HepG2 (cell line): Measurements from ENCODE around the gene CHMP4B. TPM values are rescaled to one million over a fixed set of nuclear protein-coding genes. Genes with fewer than 3 reads are reported as not detected.

Experiments used
- ELF1 ChIP-seq: sonication (generic); formaldehyde crosslinking; IDR thresholded peaks from 2 replicates; pipeline ENCODE4 v1.4.0; 2020; ENCODE audit warnings: missing genetic modification reagents
- RFXAP ChIP-seq: sonication (generic); formaldehyde crosslinking; IDR thresholded peaks from 2 replicates; pipeline ENCODE4 v1.4.0; 2020; ENCODE audit warnings: missing genetic modification reagents, borderline replicate concordance
- ZNF446 ChIP-seq: sonication (generic); formaldehyde crosslinking; IDR thresholded peaks from 2 replicates; pipeline ENCODE4 v1.5.0; 2020; ENCODE audit warnings: mild to moderate bottlenecking, missing genetic modification reagents
- ZNF569 ChIP-seq: sonication (generic); formaldehyde crosslinking; IDR thresholded peaks from 2 replicates; pipeline ENCODE4 v1.5.0; 2020; ENCODE audit warnings: mild to moderate bottlenecking, missing genetic modification reagents, moderate library complexity, borderline replicate concordance
- polyA plus RNA-seq, 8 experiments: library from polyadenylated mRNA; depleted of rRNA in 3 of 8; stranded (reverse) in 7 of 8; unstranded in 1 of 8; fragments of >200 nt; fragmentation: Illumina TruSeq in 4 of 8; extraction: Trizol in 4 of 8; gene quantifications; 2 replicates each; pipeline versions ENCODE4 v1.2.1 to v1.2.3, GENCODE V29; 2011 to 2016; ENCODE audit warnings: low read depth in 4 of 8, missing spikeins in 1 of 8, mixed read lengths in 1 of 8; ENCODE audit not compliant: insufficient read depth in 1 of 8
- total RNA-seq, 5 experiments: library from RNA; depleted of rRNA; stranded (reverse); fragments of >200 nt; fragmentation: Illumina TruSeq; extraction: Trizol; gene quantifications; 2 replicates each; pipeline ENCODE4 v1.2.3, GENCODE V29; 2016; ENCODE audit warnings: low read depth in 1 of 5
- TF ChIP-seq, protein P1 (sequence below): sonication (generic); formaldehyde crosslinking; IDR thresholded peaks from 2 replicates; pipeline ENCODE4 v1.9.0; 2021; ENCODE audit warnings: mild to moderate bottlenecking, missing genetic modification reagents
- TF ChIP-seq, protein P2 (sequence below): sonication (generic); formaldehyde crosslinking; IDR thresholded peaks from 2 replicates; pipeline ENCODE4 v1.4.0; 2020; ENCODE audit warnings: missing genetic modification reagents
- TF ChIP-seq, protein P3 (sequence below): sonication (generic); formaldehyde crosslinking; IDR thresholded peaks from 2 replicates; pipeline ENCODE4 v1.8.1; 2023; ENCODE audit warnings: mild to moderate bottlenecking, missing genetic modification reagents

Gene CHMP4B
- total and polyA plus RNA-seq, 2 of the 13 experiments (the other 11 are each of a cell fraction or from before 2014, with no cell fraction given) = 40.1 to 45.6 TPM

DNA sequence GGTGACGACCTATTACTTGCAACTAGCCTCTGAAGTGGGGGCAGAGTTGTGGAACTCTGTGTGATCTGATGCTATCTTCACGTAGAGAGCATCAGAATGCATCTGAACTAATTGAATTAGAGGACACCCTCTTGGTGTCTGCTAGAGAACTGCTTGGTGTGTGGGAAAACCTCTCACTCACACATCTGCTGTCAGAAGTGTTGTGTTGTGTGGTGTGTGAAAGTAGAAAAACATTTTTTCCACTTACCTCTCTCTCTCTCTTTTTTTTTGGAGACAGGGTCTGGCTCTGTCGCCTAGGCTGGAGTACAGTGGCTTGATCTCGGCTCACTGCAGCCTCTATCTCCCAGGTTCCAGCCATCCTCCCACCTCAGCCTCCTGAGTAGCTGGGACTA lies 90.0 kb downstream of the CHMP4B start (continued):
- TF ChIP-seq, protein P1, sequence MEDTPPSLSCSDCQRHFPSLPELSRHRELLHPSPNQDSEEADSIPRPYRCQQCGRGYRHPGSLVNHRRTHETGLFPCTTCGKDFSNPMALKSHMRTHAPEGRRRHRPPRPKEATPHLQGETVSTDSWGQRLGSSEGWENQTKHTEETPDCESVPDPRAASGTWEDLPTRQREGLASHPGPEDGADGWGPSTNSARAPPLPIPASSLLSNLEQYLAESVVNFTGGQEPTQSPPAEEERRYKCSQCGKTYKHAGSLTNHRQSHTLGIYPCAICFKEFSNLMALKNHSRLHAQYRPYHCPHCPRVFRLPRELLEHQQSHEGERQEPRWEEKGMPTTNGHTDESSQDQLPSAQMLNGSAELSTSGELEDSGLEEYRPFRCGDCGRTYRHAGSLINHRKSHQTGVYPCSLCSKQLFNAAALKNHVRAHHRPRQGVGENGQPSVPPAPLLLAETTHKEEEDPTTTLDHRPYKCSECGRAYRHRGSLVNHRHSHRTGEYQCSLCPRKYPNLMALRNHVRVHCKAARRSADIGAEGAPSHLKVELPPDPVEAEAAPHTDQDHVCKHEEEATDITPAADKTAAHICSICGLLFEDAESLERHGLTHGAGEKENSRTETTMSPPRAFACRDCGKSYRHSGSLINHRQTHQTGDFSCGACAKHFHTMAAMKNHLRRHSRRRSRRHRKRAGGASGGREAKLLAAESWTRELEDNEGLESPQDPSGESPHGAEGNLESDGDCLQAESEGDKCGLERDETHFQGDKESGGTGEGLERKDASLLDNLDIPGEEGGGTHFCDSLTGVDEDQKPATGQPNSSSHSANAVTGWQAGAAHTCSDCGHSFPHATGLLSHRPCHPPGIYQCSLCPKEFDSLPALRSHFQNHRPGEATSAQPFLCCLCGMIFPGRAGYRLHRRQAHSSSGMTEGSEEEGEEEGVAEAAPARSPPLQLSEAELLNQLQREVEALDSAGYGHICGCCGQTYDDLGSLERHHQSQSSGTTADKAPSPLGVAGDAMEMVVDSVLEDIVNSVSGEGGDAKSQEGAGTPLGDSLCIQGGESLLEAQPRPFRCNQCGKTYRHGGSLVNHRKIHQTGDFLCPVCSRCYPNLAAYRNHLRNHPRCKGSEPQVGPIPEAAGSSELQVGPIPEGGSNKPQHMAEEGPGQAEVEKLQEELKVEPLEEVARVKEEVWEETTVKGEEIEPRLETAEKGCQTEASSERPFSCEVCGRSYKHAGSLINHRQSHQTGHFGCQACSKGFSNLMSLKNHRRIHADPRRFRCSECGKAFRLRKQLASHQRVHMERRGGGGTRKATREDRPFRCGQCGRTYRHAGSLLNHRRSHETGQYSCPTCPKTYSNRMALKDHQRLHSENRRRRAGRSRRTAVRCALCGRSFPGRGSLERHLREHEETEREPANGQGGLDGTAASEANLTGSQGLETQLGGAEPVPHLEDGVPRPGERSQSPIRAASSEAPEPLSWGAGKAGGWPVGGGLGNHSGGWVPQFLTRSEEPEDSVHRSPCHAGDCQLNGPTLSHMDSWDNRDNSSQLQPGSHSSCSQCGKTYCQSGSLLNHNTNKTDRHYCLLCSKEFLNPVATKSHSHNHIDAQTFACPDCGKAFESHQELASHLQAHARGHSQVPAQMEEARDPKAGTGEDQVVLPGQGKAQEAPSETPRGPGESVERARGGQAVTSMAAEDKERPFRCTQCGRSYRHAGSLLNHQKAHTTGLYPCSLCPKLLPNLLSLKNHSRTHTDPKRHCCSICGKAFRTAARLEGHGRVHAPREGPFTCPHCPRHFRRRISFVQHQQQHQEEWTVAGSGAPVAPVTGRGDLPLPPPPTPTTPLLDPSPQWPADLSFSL = peak; percentile 1; the same call in 1 of the 2 replicates
- TF ChIP-seq, protein P2, sequence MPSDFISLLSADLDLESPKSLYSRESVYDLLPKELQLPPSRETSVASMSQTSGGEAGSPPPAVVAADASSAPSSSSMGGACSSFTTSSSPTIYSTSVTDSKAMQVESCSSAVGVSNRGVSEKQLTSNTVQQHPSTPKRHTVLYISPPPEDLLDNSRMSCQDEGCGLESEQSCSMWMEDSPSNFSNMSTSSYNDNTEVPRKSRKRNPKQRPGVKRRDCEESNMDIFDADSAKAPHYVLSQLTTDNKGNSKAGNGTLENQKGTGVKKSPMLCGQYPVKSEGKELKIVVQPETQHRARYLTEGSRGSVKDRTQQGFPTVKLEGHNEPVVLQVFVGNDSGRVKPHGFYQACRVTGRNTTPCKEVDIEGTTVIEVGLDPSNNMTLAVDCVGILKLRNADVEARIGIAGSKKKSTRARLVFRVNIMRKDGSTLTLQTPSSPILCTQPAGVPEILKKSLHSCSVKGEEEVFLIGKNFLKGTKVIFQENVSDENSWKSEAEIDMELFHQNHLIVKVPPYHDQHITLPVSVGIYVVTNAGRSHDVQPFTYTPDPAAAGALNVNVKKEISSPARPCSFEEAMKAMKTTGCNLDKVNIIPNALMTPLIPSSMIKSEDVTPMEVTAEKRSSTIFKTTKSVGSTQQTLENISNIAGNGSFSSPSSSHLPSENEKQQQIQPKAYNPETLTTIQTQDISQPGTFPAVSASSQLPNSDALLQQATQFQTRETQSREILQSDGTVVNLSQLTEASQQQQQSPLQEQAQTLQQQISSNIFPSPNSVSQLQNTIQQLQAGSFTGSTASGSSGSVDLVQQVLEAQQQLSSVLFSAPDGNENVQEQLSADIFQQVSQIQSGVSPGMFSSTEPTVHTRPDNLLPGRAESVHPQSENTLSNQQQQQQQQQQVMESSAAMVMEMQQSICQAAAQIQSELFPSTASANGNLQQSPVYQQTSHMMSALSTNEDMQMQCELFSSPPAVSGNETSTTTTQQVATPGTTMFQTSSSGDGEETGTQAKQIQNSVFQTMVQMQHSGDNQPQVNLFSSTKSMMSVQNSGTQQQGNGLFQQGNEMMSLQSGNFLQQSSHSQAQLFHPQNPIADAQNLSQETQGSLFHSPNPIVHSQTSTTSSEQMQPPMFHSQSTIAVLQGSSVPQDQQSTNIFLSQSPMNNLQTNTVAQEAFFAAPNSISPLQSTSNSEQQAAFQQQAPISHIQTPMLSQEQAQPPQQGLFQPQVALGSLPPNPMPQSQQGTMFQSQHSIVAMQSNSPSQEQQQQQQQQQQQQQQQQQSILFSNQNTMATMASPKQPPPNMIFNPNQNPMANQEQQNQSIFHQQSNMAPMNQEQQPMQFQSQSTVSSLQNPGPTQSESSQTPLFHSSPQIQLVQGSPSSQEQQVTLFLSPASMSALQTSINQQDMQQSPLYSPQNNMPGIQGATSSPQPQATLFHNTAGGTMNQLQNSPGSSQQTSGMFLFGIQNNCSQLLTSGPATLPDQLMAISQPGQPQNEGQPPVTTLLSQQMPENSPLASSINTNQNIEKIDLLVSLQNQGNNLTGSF (CRISPR knock-in tag) = no peak
- 0 out of 2 replicates have a peak, but pooled peaks have one; percentile 31 for TF ChIP-seq RFXAP (CRISPR knock-in tag)
- 0 out of 2 replicates have a peak, but pooled peaks have one; percentile 5 for TF ChIP-seq ELF1 (CRISPR knock-in tag)
- no peak for TF ChIP-seq ZNF569 (CRISPR knock-in tag)
- TF ChIP-seq, protein P3, sequence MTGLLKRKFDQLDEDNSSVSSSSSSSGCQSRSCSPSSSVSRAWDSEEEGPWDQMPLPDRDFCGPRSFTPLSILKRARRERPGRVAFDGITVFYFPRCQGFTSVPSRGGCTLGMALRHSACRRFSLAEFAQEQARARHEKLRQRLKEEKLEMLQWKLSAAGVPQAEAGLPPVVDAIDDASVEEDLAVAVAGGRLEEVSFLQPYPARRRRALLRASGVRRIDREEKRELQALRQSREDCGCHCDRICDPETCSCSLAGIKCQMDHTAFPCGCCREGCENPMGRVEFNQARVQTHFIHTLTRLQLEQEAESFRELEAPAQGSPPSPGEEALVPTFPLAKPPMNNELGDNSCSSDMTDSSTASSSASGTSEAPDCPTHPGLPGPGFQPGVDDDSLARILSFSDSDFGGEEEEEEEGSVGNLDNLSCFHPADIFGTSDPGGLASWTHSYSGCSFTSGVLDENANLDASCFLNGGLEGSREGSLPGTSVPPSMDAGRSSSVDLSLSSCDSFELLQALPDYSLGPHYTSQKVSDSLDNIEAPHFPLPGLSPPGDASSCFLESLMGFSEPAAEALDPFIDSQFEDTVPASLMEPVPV (CRISPR knock-in tag) = 0 out of 2 replicates have a peak, but pooled peaks have one; percentile 30
- no peak for TF ChIP-seq ZNF446 (CRISPR knock-in tag)
- TF ChIP-seq, all 625 proteins: peak for 4
